ENCODE results near the gene LASP1. TPM values are rescaled to one million over a fixed set of nuclear protein-coding genes. Genes with fewer than 3 reads are reported as not detected.
"Not testable (repeated sequence)": the region's sequence is repeated elsewhere in the genome, so short reads cannot be mapped to it uniquely, and the experiment has no call there.

The LASP1 gene
- total RNA-seq, 4 donors from 2014 or later: 51.8 to 76.2 (median 63.9) TPM

DNA sequence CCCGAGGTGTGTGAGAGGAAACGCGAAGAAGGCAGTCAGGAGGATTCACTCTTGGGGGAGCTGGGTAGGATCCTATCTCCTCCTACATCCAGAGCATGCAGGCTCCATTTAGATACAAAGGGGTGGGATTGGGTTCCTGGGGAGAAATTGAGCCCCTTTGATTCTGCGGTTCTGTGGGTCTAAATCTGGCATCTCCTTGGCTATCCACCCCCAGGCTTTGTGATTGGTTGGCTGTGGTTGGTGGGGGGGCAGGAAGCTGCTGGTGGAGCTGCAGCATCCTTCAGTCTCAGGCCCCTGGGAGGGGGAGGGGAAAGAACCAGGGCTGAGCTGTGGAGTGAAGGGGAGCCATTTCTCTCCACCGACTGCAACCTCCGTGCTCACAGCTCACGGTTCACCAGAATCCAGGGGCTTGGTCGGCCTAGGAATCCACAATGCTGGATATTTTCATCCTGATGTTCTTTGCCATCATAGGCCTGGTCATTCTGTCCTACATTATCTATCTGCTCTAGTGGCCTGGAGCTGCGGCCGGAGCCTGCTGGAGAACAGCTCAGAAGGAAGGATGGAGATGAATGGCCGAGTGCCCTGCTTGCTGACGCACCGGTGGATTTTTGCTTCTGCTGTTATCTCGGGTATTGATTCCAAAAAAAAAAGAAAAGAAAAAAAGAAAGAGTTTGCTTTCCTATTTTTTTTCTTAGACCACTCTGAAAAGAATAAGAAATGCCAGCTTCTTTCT lies 55.6 kb downstream of the LASP1 start, which contains the start of gene LASP1NB:
Gene LASP1NB, plus strand, starts transcription at position 352 of the 733 bp plus-strand sequence.
- intact Hi-C loops (cut with DNase I; ENCODE audit: low total_unique reads): no loop called here
- 63 to 68% methylated on average over 14 of the region's 14 CpGs for WGBS, 2 donors
- DNase-seq (ENCODE audit: low spot score in 2 of 2): peak in 1 of 2 donors; percentile 78
- no peak within 1 kb of the TSS for H3K4me3 ChIP-seq (ENCODE audit: low read depth, poor library complexity, severe bottlenecking)
- TF ChIP-seq POLR2A (IDR thresholded peaks at IDR 0.05) (no peak), CTCF (IDR thresholded peaks at IDR 0.05) (no peak)

GRCh38 chr17:38926293-38927070 lies 56.6 kb downstream of the LASP1 start:
- WGBS, 2 donors: 59 to 69% methylated on average over 2 of the region's 2 CpGs

DNA sequence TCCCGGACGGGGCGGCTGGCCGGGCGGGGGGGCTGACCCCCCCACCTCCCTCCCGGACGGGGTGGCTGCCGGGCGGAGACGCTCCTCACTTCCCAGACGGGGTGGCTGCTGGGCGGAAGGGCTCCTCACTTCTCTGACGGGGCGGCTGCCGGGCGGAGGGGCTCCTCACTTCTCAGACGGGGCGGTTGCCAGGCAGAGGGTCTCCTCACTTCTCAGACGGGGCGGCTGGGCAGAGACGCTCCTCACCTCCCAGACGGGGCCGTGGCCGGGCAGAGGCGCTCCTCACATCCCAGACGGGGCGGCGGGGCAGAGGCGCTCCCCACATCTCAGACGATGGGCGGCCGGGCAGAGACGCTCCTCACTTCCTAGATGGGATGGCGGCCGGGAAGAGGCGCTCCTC lies 60.9 kb downstream of the LASP1 start:
- DNase-seq (ENCODE audit: low spot score in 2 of 2); H3K4me3 ChIP-seq (ENCODE audit: low read depth, poor library complexity, severe bottlenecking); intact Hi-C loops (cut with DNase I; ENCODE audit: low total_unique reads): not testable (repeated sequence)
- WGBS, 2 donors: 94 to 100% methylated on average over 2 to 15 of the region's 36 CpGs

More at GRCh38 chr17:38926293-38927070, 56.6 kb downstream of the LASP1 start:
- no peak for TF ChIP-seq POLR2A (IDR thresholded peaks at IDR 0.05)
- no peak for TF ChIP-seq CTCF (IDR thresholded peaks at IDR 0.05)
- intact Hi-C loops (cut with DNase I; ENCODE audit: low total_unique reads): no loop called here
- H3K4me3 ChIP-seq (ENCODE audit: low read depth, poor library complexity, severe bottlenecking): no peak overlapping the region
- peak; percentile 10 to 57 for DNase-seq (ENCODE audit: low spot score in 2 of 2)

DNA sequence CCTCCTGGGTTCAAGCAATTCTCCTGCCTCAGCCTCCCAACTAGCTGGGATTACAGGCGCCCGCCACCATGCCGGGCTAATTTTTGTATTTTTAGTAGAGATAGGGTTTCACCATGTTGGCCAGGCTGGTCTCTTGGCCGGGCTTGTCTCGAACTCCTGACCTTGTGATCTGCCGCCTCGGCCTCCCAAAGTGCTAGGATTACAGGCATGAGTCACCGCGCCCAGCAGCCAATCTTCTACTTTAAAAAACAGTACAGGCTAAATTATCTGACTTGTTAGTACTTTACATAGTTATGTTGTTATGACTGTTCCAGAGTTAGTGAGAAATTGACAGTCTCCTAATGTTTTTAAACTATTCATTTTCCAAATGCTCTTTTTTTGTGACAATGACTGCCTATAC lies 64.1 kb downstream of the LASP1 start:
- 69 to 79% methylated on average over 9 of the region's 9 CpGs for WGBS, 2 donors
- H3K4me3 ChIP-seq (ENCODE audit: low read depth, poor library complexity, severe bottlenecking); intact Hi-C loops (cut with DNase I; ENCODE audit: low total_unique reads): not testable (repeated sequence)
- DNase-seq (ENCODE audit: low spot score in 2 of 2): peak in 1 of 2 donors; percentile 60

DNA sequence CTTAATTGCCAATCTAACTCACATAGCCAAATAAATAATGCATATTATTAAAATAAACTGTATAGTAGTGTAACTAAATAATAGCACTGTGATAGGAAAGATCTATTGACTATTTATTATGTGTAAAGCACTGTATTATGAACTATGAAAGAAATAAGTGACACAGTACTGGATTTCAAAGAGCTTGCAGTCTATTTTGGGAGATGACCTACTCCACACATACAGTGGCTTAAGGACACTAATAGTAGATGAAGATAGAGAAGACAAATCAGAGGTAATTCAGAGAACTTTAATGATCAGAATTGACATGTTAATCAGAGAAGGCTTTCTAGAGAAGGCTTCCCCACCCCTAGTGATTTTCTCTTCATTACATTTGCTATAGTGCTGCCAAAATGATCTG lies 70.1 kb downstream of the LASP1 start:
- no peak for DNase-seq (ENCODE audit: low spot score in 2 of 2)

DNA sequence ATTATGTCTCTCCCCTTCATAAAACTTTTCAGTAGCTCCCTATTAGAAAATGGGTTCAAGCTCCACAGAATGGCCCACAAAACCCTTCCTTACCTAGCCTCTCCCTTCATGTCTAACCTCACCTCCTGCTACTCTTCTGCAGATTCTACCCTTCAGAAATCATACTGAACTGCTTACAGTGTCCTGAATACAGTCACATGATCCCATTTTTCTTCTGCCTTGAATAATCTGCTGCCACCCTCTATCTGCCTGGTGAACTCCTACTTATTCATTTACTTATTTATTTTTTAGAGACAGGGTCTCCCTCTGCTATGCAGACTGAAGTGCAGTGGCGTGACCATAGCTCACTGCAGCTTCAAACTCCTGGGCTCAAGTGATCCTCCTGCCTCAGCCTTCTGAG lies 70.5 kb downstream of the LASP1 start:
- H3K4me3 ChIP-seq (ENCODE audit: low read depth, poor library complexity, severe bottlenecking): no peak overlapping the region
- intact Hi-C loops (cut with DNase I; ENCODE audit: low total_unique reads): no loop called here
- WGBS, 2 donors: 94 to 100% methylated on average over 1 of the region's 1 CpG
- no peak for TF ChIP-seq CTCF (IDR thresholded peaks at IDR 0.05)
- no peak for TF ChIP-seq POLR2A (IDR thresholded peaks at IDR 0.05)
- DNase-seq (ENCODE audit: low spot score in 2 of 2): no peak

More for the DNA sequence above, 70.1 kb downstream of the LASP1 start:
- TF ChIP-seq POLR2A (IDR thresholded peaks at IDR 0.05): no peak
- TF ChIP-seq CTCF (IDR thresholded peaks at IDR 0.05): no peak
- H3K4me3 ChIP-seq (ENCODE audit: low read depth, poor library complexity, severe bottlenecking): no peak overlapping the region
- intact Hi-C loops (cut with DNase I; ENCODE audit: low total_unique reads): no loop called here
